NCI-H2081 (cell line): ENCODE results near the gene RFTN1.

Source experiments
- DNase-seq, 2 experiments: peaks; one replicate each; lab custom pipeline; 2025; lab: John Stamatoyannopoulos, UW

Gene RFTN1

GRCh38 chr3:16406579-16406978 lies 106.9 kb downstream of the RFTN1 start:
- no peak for DNase-seq

GRCh38 chr3:16406166-16406565 lies 107.3 kb downstream of the RFTN1 start:
- no peak for DNase-seq

- DNase-seq, result no peak
Observed at GRCh38 chr3:16404349-16404895, 109.1 kb downstream of the RFTN1 start.

GRCh38 chr3:16402451-16402850 lies 111.0 kb downstream of the RFTN1 start:
- no peak for DNase-seq

- no peak for DNase-seq
Observed at GRCh38 chr3:16401273-16401672, 112.2 kb downstream of the RFTN1 start.

- no peak for DNase-seq
Observed at GRCh38 chr3:16400106-16400931, 113.2 kb downstream of the RFTN1 start.

GRCh38 chr3:16399473-16399872 lies 114.0 kb downstream of the RFTN1 start:
- no peak for DNase-seq

GRCh38 chr3:16398648-16399047 lies 114.9 kb downstream of the RFTN1 start:
- no peak for DNase-seq

GRCh38 chr3:16396202-16396601 lies 117.3 kb downstream of the RFTN1 start:
- DNase-seq, result no peak

GRCh38 chr3:16395212-16395611 lies 118.3 kb downstream of the RFTN1 start:
- DNase-seq, result no peak

GRCh38 chr3:16394639-16395038 lies 118.9 kb downstream of the RFTN1 start:
- DNase-seq, result no peak

GRCh38 chr3:16392717-16393116 lies 120.8 kb downstream of the RFTN1 start:
- DNase-seq, result no peak

GRCh38 chr3:16392065-16392464 lies 121.4 kb downstream of the RFTN1 start:
- no peak for DNase-seq

GRCh38 chr3:16390581-16390980 lies 122.9 kb downstream of the RFTN1 start:
- DNase-seq, result no peak

- DNase-seq, result no peak
Observed at GRCh38 chr3:16388850-16389441, 124.6 kb downstream of the RFTN1 start.

GRCh38 chr3:16386561-16386960 lies 126.9 kb downstream of the RFTN1 start:
- no peak for DNase-seq

- no peak for DNase-seq
Observed at GRCh38 chr3:16385151-16385550, 128.3 kb downstream of the RFTN1 start.

GRCh38 chr3:16383864-16384263 lies 129.6 kb downstream of the RFTN1 start:
- DNase-seq, result no peak

GRCh38 chr3:16382845-16383244 lies 130.7 kb downstream of the RFTN1 start:
- no peak for DNase-seq

GRCh38 chr3:16381426-16381825 lies 132.1 kb downstream of the RFTN1 start:
- no peak for DNase-seq

- DNase-seq, result no peak
Observed at GRCh38 chr3:16380421-16380820, 133.1 kb downstream of the RFTN1 start.

GRCh38 chr3:16379838-16380237 lies 133.7 kb downstream of the RFTN1 start:
- no peak for DNase-seq

GRCh38 chr3:16378920-16379319 lies 134.6 kb downstream of the RFTN1 start:
- no peak for DNase-seq
